ENCODE data around the gene TRERF1. TPM values are rescaled to one million over a fixed set of nuclear protein-coding genes. Genes with fewer than 3 reads are reported as not detected.

Gene TRERF1
- total and polyA plus RNA-seq, 2 of the 8 experiments (the other 6 are each of a cell fraction or from before 2014, with no cell fraction given): 10.8 to 21.5 TPM

DNA sequence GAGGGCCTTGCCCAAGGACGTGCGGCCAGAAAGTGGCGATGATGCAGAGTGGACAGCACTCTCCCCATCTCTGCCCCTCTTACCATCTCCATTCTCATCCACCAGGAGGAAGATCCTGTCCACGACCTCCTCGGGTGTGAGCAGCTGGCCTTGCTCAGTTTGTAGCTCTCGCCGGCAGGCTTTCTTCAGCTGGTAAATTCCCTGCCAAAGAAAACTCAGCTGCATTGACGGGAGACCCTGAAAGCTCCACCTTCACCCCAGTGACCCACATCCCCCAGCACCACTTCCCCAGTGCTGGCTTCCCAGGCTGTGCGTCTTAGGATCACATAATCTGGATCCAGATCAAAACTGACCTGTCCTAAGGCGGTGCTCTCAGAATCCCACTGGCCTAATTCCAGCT is 266.1 kb downstream of the TRERF1 start:
- CTCF ChIA-PET (ENCODE audit: partially characterized antibody): interaction anchor here (0.5 to 3.0 kb wide), 15 partner anchors 9 to 1643 kb away, joined by 3 to 12 read pairs (median 4); no protein-coding TSS in a partner anchor
- FAIRE-seq: no peak

More for the DNA sequence above, 266.1 kb downstream of the TRERF1 start:
- POLR2A ChIA-PET (ENCODE audit: partially characterized antibody): interaction anchor here (0.6 to 1.4 kb wide), 5 partner anchors 9 to 135 kb away, joined by 3 read pairs; partner anchors contain the start of genes GUCA1B and TAF8
- Histone ChIP-seq H4K8ac (ENCODE audit: extremely low read depth, insufficient read depth, low read length) (no peak overlapping the region), H3K9me3 (ENCODE audit: insufficient read depth in 2 of 2, low read depth in 1 of 2, low read length in 1 of 2) (no peaks in the 10 kb centered on the region), H3K79me2 (ENCODE audit: control insufficient read depth in 1 of 2, insufficient read depth in 2 of 2, low read length in 2 of 2) (no peaks in the 10 kb centered on the region), H3K4me1 (replicated peaks in 1 of 4; ENCODE audit: control insufficient read depth in 3 of 4, insufficient read depth in 4 of 4, low read length in 3 of 4) (peaks cover 0 to 10% (median 4%) of the 10 kb centered on the region in 4 experiments; a peak in 4 of 7 replicates), H3K79me1 (ENCODE audit: low read depth, low read length) (no peaks in the 10 kb centered on the region), H2BK15ac (ENCODE audit: low read length) (no peak overlapping the region; the same call in 1 of the 2 replicates), H3K4me3 (ENCODE audit: extremely low read depth in 1 of 4, insufficient read depth in 2 of 4, low read depth in 3 of 4, low read length in 4 of 4) (no peak overlapping the region), H3K56ac (replicated peaks; ENCODE audit: insufficient read length, low read depth, low read length) (no peak overlapping the region), H4K20me1 (replicated peaks in 1 of 2; ENCODE audit: control insufficient read depth in 1 of 2, insufficient read depth in 2 of 2, low read length in 2 of 2) (no peaks in the 10 kb centered on the region), H2AK5ac (ENCODE audit: low read depth, low read length) (0 out of 2 replicates have a peak overlapping the region, but pooled peaks have one; percentile 3), H3K27me3 (replicated peaks in 1 of 4; ENCODE audit: control insufficient read depth in 3 of 4, extremely low read depth in 1 of 4, insufficient read depth in 3 of 4, low read length in 3 of 4) (no peaks in the 10 kb centered on the region), H2BK5ac (ENCODE audit: low read depth, low read length) (0 out of 2 replicates have a peak overlapping the region, but pooled peaks have one; percentile 7), H4K91ac (replicated peaks; ENCODE audit: insufficient read length, low read length) (no peak overlapping the region), H2AFZ (ENCODE audit: low read length) (no peak overlapping the region), H3K9ac (replicated peaks in 1 of 4; ENCODE audit: extremely low read depth in 1 of 4, low read depth in 3 of 4, low read length in 3 of 4) (no peak overlapping the region; a peak in 1 of 7 replicates), H3K23ac (ENCODE audit: insufficient read length) (no peak overlapping the region), H4K5ac (ENCODE audit: insufficient read length, low read depth, low read length) (no peak overlapping the region), H2BK20ac (ENCODE audit: low read length) (0 out of 2 replicates have a peak overlapping the region, but pooled peaks have one; percentile 86), H2BK120ac (replicated peaks; ENCODE audit: low read depth, low read length) (no peak overlapping the region), H3K23me2 (ENCODE audit: low read depth, low read length) (no peaks in the 10 kb centered on the region), H3K27ac (ENCODE audit: low read depth, low read length) (no peak overlapping the region), H3K36me3 (ENCODE audit: control insufficient read depth in 2 of 4, insufficient read depth in 4 of 4, low read length in 3 of 4) (no peaks in the 10 kb centered on the region), H3K4ac (replicated peaks; ENCODE audit: insufficient read length, low read depth, low read length) (no peak overlapping the region), H3K14ac (ENCODE audit: insufficient read length) (no peak overlapping the region), H3K4me2 (ENCODE audit: insufficient read depth in 1 of 2, low read depth in 2 of 2, low read length in 2 of 2) (no peak overlapping the region), H3K18ac (ENCODE audit: extremely low read depth, low read length) (no peak overlapping the region; the same call in 1 of the 2 replicates), H2BK12ac (ENCODE audit: low read depth, low read length) (peak overlapping the region; percentile 31; the same call in 1 of the 2 replicates)
- 87% methylated on average over 10 of the region's 10 CpGs; no CpG with 5 or more reads in 1 of the 2 experiments for WGBS, 2 experiments (ENCODE audit: extremely low coverage in 1 of 2, insufficient coverage in 1 of 2, insufficient read length in 1 of 2, insufficient replicate concordance in 2 of 2, low coverage in 1 of 2, low lambda C conversion rate in 2 of 2, missing lambda C conversion rate in 1 of 2)
- DNase-seq (ENCODE audit: low read depth in 1 of 2, low spot score in 2 of 2): no peak
- TF ChIP-seq MAFK (IDR thresholded peaks at IDR 0.05; ENCODE audit: low read depth, low read length) (no peak), CBX5 (IDR thresholded peaks at IDR 0.05; ENCODE audit: low read depth, low read length) (no peak), GTF2F1 (IDR thresholded peaks at IDR 0.05; ENCODE audit: borderline replicate concordance, low read depth, low read length) (no peak), SP4 (IDR thresholded peaks at IDR 0.05; ENCODE audit: low read length) (no peak), BRCA1 (IDR thresholded peaks at IDR 0.05; ENCODE audit: low read depth, low read length) (no peak), BACH1 (IDR thresholded peaks at IDR 0.05; ENCODE audit: low read length) (no peak), SIX5 (IDR thresholded peaks at IDR 0.05; ENCODE audit: low read depth, low read length) (no peak), SAP30 (IDR thresholded peaks at IDR 0.05; ENCODE audit: insufficient read depth, insufficient replicate concordance, low read length) (no peak), KDM5A (IDR thresholded peaks at IDR 0.05; ENCODE audit: low read length) (no peak), TAF7 (optimal IDR thresholded peaks at IDR 0.05; ENCODE audit: borderline replicate concordance, low read depth, low read length) (no peak), NRF1 (IDR thresholded peaks at IDR 0.05; ENCODE audit: low read depth, low read length) (no peak), YY1 (IDR thresholded peaks at IDR 0.05; ENCODE audit: low read depth, low read length) (no peak), SUZ12 (IDR thresholded peaks at IDR 0.05; ENCODE audit: low read length) (no peak), EGR1 (IDR thresholded peaks at IDR 0.05; ENCODE audit: borderline replicate concordance, low read depth, low read length) (no peak), SIRT6 (IDR thresholded peaks at IDR 0.05; ENCODE audit: low read length) (no peak)

Data from H1 (cell line).